HG02678 (cell line): ENCODE data around the gene SIGLECL1.
"Not testable (repeated sequence)": the region's sequence is repeated elsewhere in the genome, so short reads cannot be mapped to it uniquely, and the experiment has no call there.

Experiments
- ATAC-seq: cut with Tn5 transposase; IDR thresholded peaks from one replicate; pipeline ENCODE4 v1.9.1; 2021; ENCODE audit warnings: mild to moderate bottlenecking, moderate library complexity; ENCODE audit not compliant: unreplicated experiment

The SIGLECL1 gene

DNA sequence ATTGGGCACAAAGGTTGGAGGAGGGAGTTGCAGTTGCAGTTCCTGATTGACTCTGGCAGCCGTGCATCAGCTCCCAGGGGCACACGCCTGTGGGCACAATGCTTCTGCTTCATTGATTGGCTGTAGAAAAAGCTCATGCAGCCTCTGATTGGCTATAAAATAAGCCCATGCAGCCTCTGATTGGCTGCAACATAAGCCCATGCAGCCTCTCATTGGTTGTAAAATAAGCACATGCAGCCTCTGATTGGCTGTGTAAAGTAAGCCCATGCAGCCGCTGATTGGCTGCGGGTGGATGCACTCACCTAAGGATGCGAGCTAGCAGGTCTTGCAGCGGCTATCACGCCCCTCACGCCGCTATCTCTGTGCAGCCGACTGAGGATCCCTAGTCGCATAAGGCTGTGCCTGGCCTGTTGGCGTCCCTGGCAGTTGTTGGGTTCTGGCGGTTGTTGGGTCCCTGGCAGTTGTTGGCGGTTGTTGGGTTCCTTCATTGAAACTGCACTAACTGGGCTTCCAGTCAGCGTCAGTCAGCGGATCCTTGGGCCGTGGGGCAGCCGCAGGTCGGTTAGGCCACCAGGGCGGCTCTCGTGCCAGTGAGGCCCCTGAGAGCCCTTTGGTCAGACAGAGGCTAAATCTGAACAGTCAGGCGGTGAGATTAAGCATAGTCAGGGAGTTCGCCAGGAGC is at the start of gene SIGLECL1:
Gene SIGLECL1, plus strand, starts transcription at position 295 of the 682 bp plus-strand sequence. CDS start 12,993 bp downstream, outside the sequence.
- ATAC-seq = no peak

DNA sequence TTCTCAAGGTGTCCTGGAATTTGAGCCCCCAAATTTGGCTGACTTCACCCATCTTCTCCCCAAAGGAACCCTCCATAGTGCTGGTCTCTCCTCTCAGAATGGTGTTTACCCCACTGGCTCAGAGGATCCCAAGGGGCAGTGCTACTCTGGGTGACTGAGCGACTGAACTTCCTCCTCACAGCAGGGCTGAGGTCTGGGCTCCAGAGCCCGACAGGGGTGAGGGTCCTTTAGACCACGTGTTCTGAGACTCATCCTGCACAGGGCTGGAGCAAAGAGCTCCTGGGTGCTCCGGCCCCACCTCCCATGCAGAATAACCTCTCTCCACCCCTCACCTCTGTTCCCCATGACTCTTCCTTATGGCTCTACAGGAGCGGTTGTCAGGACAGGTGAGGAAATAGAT is 49.2 kb upstream of the SIGLECL1 start:
- no peak for ATAC-seq

DNA sequence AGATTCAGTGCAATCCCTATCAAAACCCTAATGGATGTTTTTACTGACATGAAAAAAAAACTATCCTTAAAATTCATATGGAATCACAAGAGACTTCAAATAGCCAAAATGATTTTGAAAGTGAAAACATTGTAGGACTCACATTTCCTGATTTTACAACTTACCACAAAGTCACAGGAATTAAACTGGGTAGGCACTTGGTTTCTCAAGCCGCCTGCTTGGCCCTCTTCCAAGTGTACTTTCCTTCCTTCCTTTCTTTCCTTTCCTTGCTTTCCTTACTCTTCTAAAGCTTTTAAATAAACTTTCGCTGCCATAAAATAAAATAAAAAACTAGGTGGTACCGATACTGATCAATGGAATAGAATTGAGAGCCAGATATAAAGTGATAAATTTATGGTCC is 47.0 kb upstream of the SIGLECL1 start:
- no peak for ATAC-seq

DNA sequence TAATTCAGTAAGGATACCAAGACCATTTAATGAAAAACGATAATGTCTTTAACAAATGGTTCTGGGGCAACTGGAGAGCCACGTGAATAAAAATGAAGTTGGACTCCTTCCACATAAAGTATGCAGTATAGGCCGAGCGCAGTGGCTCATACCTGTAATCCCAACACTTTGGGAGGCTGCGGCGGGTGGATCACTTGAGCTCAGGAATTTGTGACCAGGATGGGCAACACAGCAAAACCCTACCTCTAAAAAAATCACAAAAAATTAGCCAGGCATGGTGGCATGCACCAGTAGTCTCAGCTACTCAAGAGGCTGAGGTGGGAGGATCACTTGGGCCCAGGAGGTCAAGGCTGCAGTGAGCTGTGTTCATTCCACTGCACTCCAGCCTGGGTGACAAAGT is 46.6 kb upstream of the SIGLECL1 start:
- no peak for ATAC-seq

DNA sequence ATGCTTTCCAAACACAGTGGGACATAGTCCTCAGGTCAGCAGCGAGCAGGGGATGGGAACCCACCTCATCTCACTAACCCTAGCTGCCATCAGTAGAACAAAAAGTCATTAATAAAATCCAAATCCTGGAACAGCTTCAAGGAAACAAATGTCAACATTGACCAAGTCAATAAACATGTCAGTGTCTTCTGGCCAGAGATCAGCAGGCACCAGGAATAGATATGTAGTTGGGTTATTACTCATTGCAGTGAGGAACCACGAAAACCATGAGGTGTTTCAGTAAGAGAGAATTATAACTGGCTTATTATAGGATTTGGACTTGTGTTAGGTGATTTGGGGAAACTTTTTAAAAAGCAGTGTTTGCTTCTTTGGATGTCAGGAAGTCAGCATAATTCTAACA is 43.1 kb upstream of the SIGLECL1 start:
- ATAC-seq = no peak

DNA sequence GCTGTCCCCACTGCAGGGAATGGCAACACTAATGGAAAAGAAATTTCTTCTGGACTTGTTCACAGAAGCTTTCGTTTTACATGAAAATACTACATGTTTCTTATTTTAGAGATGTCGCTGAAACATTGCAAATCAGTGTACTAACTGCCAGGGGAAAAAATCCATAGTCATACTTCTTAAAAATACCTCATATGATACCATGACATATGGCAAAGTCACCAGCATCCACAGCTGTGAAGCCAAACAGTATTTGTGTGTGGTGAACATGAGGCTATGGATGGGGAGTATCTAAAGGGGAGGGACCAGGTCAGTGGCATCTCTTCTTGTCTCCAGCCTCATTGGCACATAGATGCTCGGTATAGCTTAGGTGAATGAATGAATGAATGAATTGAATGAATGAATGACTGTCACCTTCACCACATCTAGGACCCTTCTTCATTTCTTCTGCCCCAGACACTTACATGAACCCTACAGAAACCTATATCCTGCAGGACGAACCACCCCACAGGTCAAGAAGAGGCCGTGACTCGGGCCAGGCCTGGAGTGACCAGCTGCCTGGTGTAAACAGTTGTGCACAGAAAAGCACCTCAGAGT is 40.6 kb upstream of the SIGLECL1 start:
- ATAC-seq = no peak

DNA sequence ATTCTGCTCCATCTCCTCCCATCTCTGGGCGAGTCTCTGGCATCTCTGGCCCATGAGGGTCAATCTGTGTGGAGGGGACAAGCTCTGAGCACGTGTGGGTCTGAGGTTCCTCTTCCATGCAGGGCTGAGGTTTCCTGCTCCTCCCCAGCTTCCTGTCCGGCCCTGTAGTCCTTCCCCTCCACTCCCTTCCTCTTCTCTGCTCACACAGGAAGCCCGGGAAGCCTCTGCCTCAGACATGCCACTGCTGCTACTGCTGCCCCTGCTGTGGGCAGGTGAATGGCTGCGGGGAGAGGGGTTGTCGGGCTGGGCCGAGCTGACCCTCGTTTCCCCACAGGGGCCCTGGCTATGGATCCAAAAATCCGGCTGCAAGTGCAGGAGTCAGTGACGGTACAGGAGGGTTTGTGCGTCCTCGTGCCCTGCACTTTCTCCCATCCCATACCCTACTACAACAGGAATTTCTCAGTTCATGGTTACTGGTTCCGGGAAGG is 40.0 kb upstream of the SIGLECL1 start:
- ATAC-seq = not testable (repeated sequence)

DNA sequence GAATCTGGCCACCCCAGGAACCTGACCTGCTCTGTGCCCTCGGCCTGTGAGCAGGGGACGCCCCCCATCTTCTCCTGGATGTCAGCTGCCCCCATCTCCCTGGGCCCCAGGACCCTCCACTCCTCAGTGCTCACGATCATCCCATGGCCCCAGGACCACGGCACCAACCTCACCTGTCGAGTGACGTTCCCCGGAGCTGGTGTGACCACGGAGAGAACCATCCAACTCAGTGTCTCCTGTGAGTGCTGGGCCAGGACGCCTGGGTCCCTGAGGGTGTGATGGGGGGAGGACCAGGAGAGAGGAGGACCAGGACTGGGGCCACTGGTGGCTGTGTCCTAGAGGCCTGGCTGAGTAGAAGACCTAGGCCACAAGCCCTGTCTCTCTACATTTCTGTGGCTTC is 39.0 kb upstream of the SIGLECL1 start:
- ATAC-seq = no peak

DNA sequence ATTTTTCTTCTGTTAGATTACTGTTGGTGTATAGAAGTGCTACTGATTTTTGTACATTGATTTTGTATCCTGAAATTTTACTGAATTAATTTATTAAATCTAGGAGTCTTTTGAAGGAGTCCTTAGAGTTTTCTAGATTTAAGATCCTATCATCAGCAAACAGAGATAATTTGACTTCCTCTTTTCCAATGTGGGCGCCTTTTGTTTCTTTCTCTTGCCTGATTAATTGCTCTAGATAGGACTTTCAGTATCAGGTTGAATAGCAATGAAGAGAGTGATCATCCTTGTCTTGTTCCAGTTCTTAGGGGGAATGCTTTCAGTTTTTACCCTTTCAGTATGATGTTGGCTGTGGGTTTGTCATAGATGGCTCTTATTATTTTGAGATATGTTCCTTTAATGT is 31.6 kb upstream of the SIGLECL1 start:
- no peak for ATAC-seq

DNA sequence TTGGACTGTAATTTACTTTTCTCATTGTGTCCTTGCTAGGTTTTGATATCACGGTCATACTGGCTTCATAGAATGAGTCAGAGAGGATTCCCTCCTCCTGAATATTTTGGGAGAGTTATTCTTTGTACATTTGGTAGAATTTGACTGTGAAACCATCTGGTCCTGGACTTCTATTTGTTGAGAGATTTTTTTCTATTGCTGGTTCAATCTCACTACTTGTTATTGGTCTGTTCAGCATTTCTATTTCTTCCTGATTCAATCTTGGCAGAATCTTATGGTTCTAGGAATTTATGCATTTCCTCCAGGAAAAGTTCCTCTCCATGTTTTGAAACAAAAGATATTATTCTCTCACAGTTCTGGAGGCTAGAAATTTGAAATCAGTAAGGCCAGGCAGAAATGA is 30.9 kb upstream of the SIGLECL1 start:
- no peak for ATAC-seq

DNA sequence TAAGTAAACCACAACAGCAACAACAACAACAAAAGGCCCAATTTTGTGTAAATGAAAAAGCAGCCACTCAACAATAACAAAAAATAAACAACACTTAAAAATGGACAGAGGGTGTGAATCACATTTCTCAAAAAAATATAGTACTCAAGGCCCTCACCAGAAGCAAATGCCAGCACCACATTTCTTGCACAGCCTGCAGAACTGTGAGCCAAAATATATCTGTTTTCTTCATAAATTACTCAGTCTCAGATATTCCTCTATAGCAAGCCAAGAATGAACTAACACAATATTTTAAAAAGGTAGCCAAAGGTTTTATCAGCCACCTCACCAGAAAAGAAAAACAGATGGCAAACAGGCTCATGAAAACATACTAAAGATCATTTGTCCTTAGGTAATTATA is 29.9 kb upstream of the SIGLECL1 start:
- no peak for ATAC-seq

DNA sequence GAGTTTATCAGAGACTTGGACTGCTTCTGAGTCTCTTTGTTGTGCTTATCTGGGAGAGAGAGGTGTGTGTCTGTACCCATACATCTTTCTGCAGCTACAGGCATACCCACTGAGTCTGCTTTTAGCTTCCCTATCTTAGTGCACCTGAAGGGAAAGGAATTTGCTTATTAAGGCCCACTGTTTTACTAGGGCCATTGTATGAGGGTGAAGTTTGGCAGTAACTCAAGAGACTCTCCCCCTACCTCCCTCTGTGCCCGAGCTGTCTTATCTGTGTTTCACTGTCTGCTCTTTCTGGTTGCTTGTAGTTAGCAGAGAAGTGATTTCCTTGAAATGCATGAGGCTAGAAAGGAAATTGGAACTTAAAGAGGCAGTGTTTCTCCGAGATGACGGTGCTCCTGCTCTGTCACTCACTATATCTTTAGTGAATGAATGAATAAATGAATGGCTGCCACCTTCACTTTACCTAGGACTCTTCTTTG is 26.7 kb upstream of the SIGLECL1 start:
- ATAC-seq = no peak

DNA sequence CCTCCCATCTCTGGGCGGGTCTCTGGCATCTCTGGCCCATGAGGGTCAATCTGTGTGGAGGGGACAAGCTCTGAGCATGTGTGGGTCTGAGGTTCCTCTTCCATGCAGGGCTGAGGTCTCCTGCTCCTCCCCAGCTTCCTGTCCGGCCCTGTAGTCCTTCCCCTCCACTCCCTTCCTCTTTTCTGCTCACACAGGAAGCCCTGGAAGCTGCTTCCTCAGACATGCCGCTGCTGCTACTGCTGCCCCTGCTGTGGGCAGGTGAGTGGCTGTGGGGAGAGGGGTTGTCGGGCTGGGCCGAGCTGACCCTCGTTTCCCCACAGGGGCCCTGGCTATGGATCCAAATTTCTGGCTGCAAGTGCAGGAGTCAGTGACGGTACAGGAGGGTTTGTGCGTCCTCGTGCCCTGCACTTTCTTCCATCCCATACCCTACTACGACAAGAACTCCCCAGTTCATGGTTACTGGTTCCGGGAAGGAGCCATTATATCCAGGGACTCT is 25.9 kb upstream of the SIGLECL1 start, which contains the start of gene CD33:
Gene CD33, plus strand, starts transcription at position 183 of the 496 bp plus-strand sequence. Its CDS starts 39 bp downstream, at position 222.
- ATAC-seq = not testable (repeated sequence)

DNA sequence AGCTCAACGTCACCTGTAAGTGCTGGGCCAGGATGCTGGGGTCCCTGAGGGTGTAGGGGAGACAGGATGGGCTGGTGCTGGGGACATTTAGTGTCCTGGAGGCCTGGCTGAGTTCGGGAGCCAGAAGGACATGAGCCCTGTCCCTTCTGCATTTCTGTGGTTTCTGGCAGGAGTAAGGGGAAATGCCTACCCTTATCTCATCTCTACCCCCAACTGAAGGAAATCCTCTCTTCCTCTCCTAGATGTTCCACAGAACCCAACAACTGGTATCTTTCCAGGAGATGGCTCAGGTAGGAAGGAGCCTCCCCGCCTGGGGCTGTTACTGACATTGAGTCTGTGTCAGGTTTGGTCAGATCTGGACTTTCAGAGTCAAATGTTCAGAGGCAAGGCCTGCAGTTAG is 24.8 kb upstream of the SIGLECL1 start:
- ATAC-seq = no peak

DNA sequence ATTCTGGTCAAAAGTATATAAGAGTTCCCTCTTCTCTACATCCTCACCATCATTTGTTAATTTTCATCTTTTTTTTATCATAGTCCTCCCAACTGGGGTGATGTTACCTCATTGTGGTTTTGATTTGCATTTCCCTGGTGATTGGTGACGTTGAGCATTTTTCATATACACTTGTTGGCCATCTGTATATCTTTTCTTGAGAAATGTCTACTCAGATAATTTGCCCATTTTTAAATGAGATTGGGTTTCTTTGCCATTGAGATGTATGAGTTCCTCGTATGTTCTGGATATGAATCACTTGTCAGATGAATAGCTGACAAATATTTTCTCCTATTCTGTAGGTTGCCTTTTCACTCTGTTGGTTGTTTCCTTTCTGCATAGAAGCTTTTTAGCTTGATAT is 23.6 kb upstream of the SIGLECL1 start:
- no peak for ATAC-seq

DNA sequence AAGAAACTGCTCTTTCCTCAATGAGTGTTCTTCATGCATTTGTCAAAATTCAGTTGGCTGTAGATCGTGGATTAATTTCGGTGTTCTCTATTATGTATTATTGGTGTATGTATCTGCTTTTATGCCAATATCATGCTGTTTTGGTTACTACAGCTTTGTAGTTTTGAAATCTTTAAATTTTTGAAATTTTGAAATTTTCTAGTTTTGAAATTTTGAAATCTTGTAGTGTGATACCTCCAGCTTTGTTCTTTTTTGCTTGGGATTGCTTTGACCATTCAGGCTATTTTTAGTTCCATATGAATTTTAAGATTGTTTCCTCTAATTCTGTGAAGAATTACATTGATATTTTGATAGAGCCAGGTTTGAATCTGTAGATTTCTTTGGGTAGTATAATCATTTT is 22.9 kb upstream of the SIGLECL1 start:
- no peak for ATAC-seq

DNA sequence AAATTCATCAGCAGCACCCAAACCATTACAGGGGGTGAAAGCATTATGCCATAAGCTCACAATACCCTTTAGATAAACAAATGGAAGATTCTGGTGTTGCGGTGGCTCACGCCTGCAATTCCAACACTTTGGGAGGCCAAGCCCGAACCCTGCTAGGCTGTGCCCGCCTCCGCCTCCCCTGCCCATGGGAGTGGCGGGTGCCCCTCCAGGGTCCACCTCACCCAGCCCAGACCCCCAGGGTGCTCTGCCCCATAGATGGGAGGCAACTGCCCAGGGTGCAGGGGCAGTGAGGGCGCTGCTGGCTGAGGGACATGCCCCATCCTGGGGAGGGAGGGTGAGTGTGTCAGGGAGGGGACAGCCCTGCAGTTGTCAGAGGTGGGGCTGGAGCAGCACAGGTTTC is 10.0 kb upstream of the SIGLECL1 start:
- ATAC-seq = no peak

DNA sequence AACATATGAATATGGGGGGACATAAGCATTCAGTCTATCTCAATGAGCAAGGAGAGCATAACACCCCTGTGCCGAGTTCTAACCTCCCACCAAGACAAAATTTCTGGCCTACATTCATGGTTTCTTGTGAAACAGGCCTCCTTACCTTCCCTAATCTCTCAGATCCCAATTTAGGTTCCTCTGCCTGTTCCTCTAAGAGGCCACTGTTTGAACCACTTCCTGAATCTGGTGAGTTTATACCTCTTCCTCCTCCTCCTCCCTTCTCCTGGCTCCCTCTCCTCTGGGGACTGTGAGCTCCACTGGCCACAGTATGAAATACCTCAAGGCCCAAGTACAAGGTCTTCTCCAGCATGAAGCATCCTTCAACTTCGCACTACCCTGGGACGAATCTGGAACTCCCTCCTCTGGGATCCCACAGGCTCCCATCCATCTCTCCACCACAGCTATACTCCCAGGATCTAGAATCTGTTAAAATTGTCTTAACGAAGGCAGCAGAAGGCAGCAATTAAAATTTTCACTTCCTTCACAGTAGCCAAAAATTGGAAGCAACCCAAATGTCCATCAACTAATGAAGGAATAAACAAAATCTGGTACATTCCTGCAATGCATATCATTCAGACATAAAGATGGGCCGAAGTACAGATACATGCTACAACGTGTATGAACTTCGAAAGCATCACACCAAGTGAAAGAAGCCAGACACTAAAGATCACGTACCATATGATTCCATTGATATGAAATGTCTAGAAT is 7.8 kb upstream of the SIGLECL1 start:
- no peak for ATAC-seq

DNA sequence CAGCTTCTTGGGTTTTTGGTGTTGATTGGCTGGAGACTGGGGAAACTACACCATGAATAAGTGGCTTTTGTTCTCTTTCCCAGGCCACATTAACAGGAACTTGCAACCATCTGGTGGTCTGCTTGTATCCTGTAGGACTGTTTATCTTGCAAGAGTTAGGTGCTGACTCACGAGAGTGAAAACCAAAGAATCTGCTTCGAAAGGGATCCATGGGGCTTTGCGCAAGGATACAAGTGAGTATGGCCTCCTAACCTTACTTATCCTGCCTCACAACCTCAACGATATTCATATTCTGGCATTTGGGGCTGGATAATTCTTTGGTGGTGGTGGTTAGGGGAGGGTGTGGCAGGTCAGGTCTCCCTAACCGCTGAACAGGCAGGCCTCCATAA is 4.7 kb upstream of the SIGLECL1 start:
- no peak for ATAC-seq

DNA sequence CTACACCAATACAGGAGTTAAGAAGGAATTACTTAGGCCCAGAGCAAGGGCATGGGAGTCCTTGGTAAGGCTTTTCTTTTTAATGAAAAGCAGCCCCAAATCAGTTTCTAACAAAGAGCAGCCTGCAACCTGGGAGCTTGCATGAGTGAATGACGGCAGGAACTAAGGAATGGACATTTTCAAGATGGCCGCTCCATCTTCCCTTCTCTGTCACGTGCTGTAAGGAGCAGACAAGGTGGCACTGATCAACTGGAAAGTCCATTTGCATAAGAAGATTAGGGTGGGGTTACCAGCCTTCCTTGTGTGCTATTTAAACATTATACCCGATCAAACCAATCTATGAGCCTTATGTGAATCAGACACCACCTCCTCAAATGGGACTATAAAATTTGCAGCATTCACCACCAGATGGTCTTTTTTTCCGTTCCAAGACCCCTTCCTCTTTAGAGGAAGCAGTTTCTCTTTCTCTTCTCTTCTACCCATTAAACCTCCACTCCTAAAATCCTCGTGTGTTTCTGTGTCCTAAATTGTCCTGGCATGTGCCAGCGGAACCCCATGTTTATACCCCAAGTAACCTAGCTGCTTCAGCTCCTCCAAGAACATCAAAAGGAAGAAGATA is 2.8 kb upstream of the SIGLECL1 start:
- no peak for ATAC-seq

DNA sequence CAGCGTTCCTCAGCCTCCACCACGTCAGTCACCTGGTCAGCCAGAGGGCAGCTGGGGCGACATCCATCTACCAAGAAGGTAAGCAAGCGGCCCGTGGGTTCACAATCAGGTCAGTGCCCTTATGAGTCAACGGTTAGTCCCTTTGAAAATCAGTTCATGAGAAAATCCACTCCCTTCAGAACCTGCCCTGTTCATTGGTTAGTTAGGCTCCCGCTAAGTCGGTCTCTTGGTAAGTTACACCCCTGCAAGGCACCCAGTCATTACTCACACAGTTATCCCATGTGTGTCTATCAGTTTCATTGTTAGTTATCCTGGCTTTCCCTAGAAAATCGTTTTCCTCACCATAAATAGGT is 564 bp downstream of the SIGLECL1 start:
- no peak for ATAC-seq
